IPS-18a (cell line): ENCODE results near the gene ZKSCAN7.
A peak's percentile ranks its signal among the peaks of the same experiment; 100 is the strongest.
"Not testable (repeated sequence)": the region's sequence is repeated elsewhere in the genome, so short reads cannot be mapped to it uniquely, and the experiment has no call there.

ENCODE experiments used
- H3K27ac ChIP-seq: one replicate; pipeline ENCODE4 v1.5.1; 2013; ENCODE audit warnings: low read length
- H3K27me3 ChIP-seq: one replicate; pipeline ENCODE4 v1.6.1; 2013; ENCODE audit warnings: mild to moderate bottlenecking, low read length; ENCODE audit not compliant: control insufficient read depth, insufficient read depth
- H3K36me3 ChIP-seq: one replicate; pipeline ENCODE4 v1.6.1; 2013; ENCODE audit warnings: low read depth, low read length; ENCODE audit not compliant: control insufficient read depth
- H3K4me1 ChIP-seq: one replicate; pipeline ENCODE4 v1.6.1; 2013; ENCODE audit warnings: low read depth, low read length; ENCODE audit not compliant: control insufficient read depth
- H3K4me3 ChIP-seq: one replicate; pipeline ENCODE4 v1.5.1; 2013; ENCODE audit warnings: low read length
- H3K9ac ChIP-seq: one replicate; pipeline ENCODE4 v1.6.1; 2013; ENCODE audit warnings: mild to moderate bottlenecking, low read length, moderate library complexity
- H3K9me3 ChIP-seq: one replicate; pipeline ENCODE4 v1.6.1; 2013; ENCODE audit warnings: low read depth, low read length; ENCODE audit not compliant: control insufficient read depth

ZKSCAN7 gene

GRCh38 chr3:44577354-44577952 is 22.5 kb downstream of the ZKSCAN7 start:
- not testable (repeated sequence) for H3K4me3 ChIP-seq, H3K27me3 ChIP-seq, H3K9ac ChIP-seq, H3K4me1 ChIP-seq, H3K9me3 ChIP-seq, H3K27ac ChIP-seq, H3K36me3 ChIP-seq

GRCh38 chr3:44578316-44578715 is 23.3 kb downstream of the ZKSCAN7 start:
- not testable (repeated sequence) for H3K4me3 ChIP-seq, H3K27ac ChIP-seq, H3K4me1 ChIP-seq, H3K27me3 ChIP-seq, H3K9me3 ChIP-seq, H3K36me3 ChIP-seq, H3K9ac ChIP-seq

GRCh38 chr3:44578924-44579515 is 24.0 kb downstream of the ZKSCAN7 start:
- not testable (repeated sequence) for H3K9ac ChIP-seq, H3K9me3 ChIP-seq

GRCh38 chr3:44579749-44580148 is 24.8 kb downstream of the ZKSCAN7 start:
- not testable (repeated sequence) for H3K27me3 ChIP-seq, H3K4me3 ChIP-seq, H3K27ac ChIP-seq, H3K9me3 ChIP-seq, H3K9ac ChIP-seq, H3K4me1 ChIP-seq, H3K36me3 ChIP-seq

More at GRCh38 chr3:44578924-44579515, 24.0 kb downstream of the ZKSCAN7 start:
- not testable (repeated sequence) for H3K27me3 ChIP-seq, H3K27ac ChIP-seq, H3K4me3 ChIP-seq, H3K4me1 ChIP-seq, H3K36me3 ChIP-seq

GRCh38 chr3:44580971-44581370 is 26.0 kb downstream of the ZKSCAN7 start:
- not testable (repeated sequence) for H3K9me3 ChIP-seq, H3K27me3 ChIP-seq, H3K27ac ChIP-seq, H3K36me3 ChIP-seq, H3K9ac ChIP-seq, H3K4me3 ChIP-seq, H3K4me1 ChIP-seq

GRCh38 chr3:44584646-44585501 is 29.9 kb downstream of the ZKSCAN7 start, which contains the start of gene ZNF660:
TSS of gene ZNF660 (plus strand) at chr3:44584964. CDS start at chr3:44594194, 9,230 bp downstream.
- H3K27me3 ChIP-seq, result no peaks in the 10 kb centered on the region
- peak within 1 kb of the TSS; percentile 96 for H3K9ac ChIP-seq
- peak within 1 kb of the TSS; percentile 83 for H3K27ac ChIP-seq
- H3K36me3 ChIP-seq, result peaks cover 27% of the 10 kb centered on the region
- H3K4me3 ChIP-seq, result peak within 1 kb of the TSS; percentile 98
- no peaks in the 10 kb centered on the region for H3K9me3 ChIP-seq
- H3K4me1 ChIP-seq, result peaks cover 10% of the 10 kb centered on the region

- H3K27ac ChIP-seq, result no peak overlapping the region
- H3K9ac ChIP-seq, result no peak overlapping the region
- H3K4me1 ChIP-seq, result no peaks in the 10 kb centered on the region
- peaks cover 26% of the 10 kb centered on the region for H3K36me3 ChIP-seq
- peaks cover 46% of the 10 kb centered on the region for H3K9me3 ChIP-seq
- H3K27me3 ChIP-seq, result no peaks in the 10 kb centered on the region
- no peak overlapping the region for H3K4me3 ChIP-seq
These were observed 41.6 kb downstream of the ZKSCAN7 start for GRCh38 chr3:44596621-44597020.

GRCh38 chr3:44601749-44602148 is 46.8 kb downstream of the ZKSCAN7 start:
- H3K9me3 ChIP-seq, result peaks cover 23% of the 10 kb centered on the region
- H3K9ac ChIP-seq, result no peak overlapping the region
- no peaks in the 10 kb centered on the region for H3K27me3 ChIP-seq

GRCh38 chr3:44612678-44613077 is 57.7 kb downstream of the ZKSCAN7 start:
- no peaks in the 10 kb centered on the region for H3K27me3 ChIP-seq
- H3K4me3 ChIP-seq, result no peak overlapping the region
- H3K4me1 ChIP-seq, result no peaks in the 10 kb centered on the region
- H3K36me3 ChIP-seq, result no peaks in the 10 kb centered on the region
- no peak overlapping the region for H3K9ac ChIP-seq
- no peak overlapping the region for H3K27ac ChIP-seq
- H3K9me3 ChIP-seq, result no peaks in the 10 kb centered on the region

More at GRCh38 chr3:44601749-44602148, 46.8 kb downstream of the ZKSCAN7 start:
- no peaks in the 10 kb centered on the region for H3K36me3 ChIP-seq
- no peaks in the 10 kb centered on the region for H3K4me1 ChIP-seq
- no peak overlapping the region for H3K4me3 ChIP-seq
- no peak overlapping the region for H3K27ac ChIP-seq
